GM19328 (cell line): ENCODE data around the gene SKA2.
"Not testable (repeated sequence)": the region's sequence is repeated elsewhere in the genome, so short reads cannot be mapped to it uniquely, and the experiment has no call there.

Experiments used
- ATAC-seq: cut with Tn5 transposase; IDR thresholded peaks from one replicate; pipeline ENCODE4 v1.9.1; 2021; ENCODE audit warnings: mild to moderate bottlenecking, moderate library complexity; ENCODE audit not compliant: unreplicated experiment

Gene SKA2, protein sequence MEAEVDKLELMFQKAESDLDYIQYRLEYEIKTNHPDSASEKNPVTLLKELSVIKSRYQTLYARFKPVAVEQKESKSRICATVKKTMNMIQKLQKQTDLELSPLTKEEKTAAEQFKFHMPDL

GRCh38 chr17:59154721-59155438 is at the start of gene SKA2:
Gene SKA2 (minus strand): TSS chr17:59155186. CDS start chr17:59155163, 23 bp downstream.
- peak; percentile 81 for ATAC-seq

DNA sequence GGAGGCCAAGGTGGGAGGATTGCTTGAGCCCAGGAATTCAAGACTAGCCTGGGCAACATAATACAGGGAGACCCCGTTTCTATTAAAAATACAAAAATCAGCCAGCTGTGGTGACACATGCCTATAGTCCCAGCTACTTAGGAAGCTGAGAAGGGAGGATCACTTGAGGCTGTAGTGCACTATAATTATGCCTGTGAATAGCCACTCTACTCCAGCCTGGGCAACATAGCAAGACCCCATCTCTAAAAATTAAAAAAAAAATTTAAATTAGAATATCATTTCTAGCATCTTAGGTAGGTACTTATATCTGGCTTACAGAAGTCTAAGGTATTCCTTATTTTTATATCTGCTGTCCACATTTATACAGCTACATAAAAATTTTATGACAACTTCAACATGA is 47.3 kb upstream of the SKA2 start:
- ATAC-seq: no peak

DNA sequence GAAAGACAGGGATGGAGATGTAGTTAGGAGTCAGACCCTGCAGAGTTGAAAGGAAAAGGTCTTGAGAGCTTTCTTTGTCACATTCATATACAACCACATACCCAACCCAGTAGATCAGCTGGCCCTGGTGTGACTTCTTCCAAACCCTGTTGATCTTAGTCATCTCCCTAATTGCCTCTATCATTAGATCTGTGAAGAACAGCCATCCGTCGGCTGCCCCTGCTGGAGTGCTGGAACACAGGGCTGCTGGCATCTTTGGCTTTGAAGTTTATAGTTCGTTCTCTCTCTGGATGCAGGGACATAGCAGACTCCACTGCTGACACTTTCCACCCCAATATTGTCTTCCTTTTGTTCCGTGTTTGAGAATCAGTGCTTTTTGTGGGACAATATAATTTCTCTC is 44.4 kb upstream of the SKA2 start:
- ATAC-seq: no peak

GRCh38 chr17:59193336-59193862 is 38.4 kb upstream of the SKA2 start:
- no peak for ATAC-seq

- no peak for ATAC-seq
Observed at GRCh38 chr17:59190806-59191205, 35.8 kb upstream of the SKA2 start.

DNA sequence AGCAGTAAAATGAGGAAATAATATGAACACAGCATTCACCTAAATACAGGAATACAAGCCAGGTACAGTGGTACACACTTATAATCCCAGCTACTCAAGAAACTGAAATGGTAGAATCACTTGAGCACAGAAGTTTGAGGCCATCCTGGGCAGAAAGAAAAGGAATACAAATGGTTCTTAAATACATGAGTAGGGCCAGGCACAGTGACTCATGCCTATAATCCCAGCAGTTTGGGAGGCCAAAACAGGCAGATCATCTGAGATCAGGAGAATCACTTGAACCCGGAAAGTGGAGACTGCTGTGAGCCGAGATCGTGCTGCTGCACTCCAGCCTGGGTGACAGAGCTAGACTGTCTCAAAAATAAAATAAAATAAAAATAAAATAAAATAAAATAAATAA is 31.9 kb upstream of the SKA2 start:
- no peak for ATAC-seq

GRCh38 chr17:59185997-59186396 is 31.0 kb upstream of the SKA2 start:
- ATAC-seq: no peak

DNA sequence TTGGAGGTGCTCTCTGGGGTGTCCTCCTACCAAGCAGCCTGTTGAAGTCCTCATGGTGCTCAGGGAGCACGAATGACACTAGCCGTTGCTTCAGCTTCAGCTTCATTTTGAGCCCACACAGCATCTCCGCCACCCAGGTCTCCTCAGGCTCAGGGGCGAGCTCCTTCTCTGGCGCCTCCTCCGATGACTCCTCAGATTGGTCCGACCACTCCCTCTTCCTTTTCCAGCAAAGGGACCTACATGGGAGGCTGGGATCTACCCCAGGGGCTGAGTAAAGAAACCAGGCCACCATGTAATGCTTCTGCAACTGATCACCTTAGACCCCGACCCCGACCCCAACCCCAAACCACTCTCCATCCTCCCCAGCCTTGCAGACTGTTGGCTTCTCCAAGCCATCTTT is 26.5 kb upstream of the SKA2 start:
- ATAC-seq: no peak

DNA sequence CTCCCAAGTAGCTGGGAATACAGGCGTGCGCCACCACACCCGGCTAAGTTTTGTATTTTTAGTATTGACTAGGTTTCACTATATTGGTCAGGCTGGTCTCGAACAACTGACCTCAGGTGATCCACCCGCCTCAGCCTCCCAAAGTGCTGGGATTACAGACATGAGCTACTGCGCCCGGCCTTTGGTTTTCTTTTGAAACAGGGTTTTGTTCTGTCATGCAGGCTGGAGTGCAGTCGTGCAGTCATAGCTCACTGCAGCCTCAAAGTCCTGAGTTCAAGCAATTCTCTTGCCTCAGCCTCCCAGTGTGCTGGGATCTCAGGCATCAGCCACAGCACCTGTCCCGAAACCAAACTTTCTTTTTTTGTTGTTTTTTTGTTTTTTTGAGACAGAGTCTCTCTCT is 25.6 kb upstream of the SKA2 start:
- no peak for ATAC-seq

- ATAC-seq: not testable (repeated sequence)
Observed at GRCh38 chr17:59179601-59180000, 24.6 kb upstream of the SKA2 start.

DNA sequence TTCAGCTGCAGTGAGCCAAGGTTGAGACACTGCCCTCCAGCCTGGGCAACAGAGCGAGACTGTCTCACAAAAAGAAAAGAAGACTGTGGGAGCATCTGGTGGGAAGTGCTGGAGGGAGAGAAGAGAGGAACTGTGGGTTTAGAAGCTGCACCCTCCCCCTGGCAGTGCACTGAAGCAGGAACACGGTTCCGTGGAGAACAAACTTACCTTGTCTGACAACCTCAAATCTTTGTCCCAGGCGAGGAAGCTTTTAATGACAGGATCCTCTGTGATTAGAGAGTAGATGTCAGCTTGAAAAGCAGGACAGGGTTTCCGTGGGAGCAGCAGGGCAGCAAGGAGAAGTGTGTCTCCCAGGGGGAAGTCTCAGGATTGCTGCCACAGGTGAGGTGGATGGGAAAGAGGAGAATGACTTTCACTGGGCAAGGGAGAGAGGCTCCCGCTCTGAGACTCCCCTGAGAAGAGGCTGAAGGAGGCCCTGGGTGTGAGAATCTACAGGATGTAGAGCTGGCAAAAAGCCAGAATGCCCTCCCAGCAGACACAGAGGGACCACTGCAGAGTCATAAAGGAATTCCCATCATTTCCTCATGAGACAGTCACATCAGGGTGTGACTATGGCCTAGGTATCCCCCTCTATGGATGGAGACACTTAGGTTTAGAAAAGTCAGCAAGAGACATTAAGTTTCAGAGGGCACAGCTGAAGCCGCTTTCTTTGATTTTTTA is 23.4 kb upstream of the SKA2 start:
- ATAC-seq: no peak

GRCh38 chr17:59175076-59175475 is 20.1 kb upstream of the SKA2 start:
- no peak for ATAC-seq

GRCh38 chr17:59174671-59175070 is 19.7 kb upstream of the SKA2 start:
- ATAC-seq: no peak

GRCh38 chr17:59172436-59173004 is 17.5 kb upstream of the SKA2 start:
- ATAC-seq: no peak

DNA sequence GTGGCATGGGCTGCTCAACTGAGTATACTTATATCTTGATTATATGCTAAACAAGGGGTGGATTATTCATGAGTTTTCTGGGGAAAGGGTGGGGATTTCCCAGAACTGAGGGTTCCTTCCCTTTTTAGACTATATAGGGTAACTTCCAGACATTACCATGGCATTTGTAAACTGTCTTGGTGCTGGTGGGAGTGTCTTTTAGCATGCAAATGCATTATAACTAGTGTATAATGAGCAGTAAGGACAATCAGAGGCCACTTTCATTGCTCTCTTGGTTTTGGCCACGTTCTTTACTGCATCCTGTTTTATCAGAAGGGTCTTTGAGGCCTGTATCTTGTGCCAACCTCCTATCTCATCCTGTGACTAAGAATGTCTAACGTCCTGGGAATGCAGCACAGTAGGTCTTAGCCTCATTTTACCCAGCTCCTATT is 12.6 kb upstream of the SKA2 start:
- ATAC-seq: no peak

- ATAC-seq: no peak
Observed at GRCh38 chr17:59165933-59166342, 11.0 kb upstream of the SKA2 start.

DNA sequence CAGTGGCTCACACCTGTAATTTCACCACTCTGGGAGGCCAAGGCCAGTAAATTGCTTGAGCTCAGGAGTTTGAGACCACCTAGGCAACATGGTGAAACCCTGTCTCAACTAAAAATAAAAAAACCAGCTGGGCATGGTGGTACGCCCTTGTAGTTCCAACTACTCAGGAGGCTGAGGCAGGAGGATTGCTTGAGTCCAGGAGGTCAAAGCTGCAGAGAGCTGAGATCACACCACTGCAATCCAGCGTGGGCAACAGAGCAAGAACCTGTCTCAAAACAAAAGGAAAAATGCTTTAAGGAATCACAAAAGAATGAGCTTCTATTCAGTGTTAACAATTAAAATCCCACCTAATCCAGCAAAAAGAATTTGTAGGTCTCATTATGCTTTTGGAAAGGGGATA is 6.5 kb upstream of the SKA2 start:
- no peak for ATAC-seq

GRCh38 chr17:59160157-59161025 is 5.4 kb upstream of the SKA2 start:
- no peak for ATAC-seq

GRCh38 chr17:59155439-59156177 is 622 bp upstream of the SKA2 start, which contains the start of gene PRR11:
Gene PRR11 (plus strand): TSS chr17:59155746. CDS start chr17:59169753, 14,007 bp downstream.
- peak; percentile 84 for ATAC-seq

DNA sequence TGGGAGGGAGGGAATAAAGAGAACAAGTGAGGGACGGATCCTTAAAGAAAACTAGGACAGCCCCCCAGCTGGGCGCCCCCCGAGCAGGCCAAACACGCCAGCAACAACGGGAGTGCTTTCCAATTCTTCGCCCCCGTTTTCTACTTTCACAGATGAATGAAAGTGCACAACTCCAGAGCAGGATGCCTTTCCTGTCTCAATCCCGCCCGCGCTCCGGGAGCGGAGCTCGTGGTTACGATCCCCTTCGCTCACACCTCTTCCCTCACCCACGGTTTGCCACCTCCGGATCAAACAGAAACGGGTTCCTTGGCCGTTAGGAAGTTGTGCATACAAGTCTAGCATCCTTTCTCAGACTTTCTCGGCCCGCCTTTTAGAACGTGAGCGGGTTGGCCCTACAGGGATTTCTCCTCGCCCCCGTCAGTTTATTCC is 680 bp downstream of the SKA2 start:
- no peak for ATAC-seq
